HG03439 (cell line): Measurements from ENCODE around the gene PEPD.

Experiments
- ATAC-seq: cut with Tn5 transposase; IDR thresholded peaks from one replicate; pipeline ENCODE4 v1.9.1; 2021; ENCODE audit warnings: mild to moderate bottlenecking, moderate library complexity; ENCODE audit not compliant: unreplicated experiment

PEPD gene

DNA sequence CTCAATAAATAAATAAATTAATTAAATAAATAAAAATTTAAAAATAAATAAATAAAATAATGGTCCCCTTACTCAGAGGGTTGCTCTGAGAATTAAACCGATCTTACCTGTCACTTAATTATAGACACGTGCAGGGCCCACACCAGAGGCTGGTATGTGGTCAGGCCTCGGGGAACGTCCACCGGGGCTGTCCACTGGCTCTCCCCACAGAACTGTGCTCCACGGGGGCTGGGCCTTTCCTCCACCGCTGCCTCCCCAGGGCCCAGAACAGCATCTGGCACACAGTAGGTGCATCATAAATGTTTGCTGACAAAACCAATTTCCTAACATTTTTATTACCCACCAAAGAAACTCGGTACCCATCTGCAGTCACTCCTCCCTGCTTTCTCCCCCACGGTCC, 78.9 kb downstream of the PEPD start:
- ATAC-seq: no peak

DNA sequence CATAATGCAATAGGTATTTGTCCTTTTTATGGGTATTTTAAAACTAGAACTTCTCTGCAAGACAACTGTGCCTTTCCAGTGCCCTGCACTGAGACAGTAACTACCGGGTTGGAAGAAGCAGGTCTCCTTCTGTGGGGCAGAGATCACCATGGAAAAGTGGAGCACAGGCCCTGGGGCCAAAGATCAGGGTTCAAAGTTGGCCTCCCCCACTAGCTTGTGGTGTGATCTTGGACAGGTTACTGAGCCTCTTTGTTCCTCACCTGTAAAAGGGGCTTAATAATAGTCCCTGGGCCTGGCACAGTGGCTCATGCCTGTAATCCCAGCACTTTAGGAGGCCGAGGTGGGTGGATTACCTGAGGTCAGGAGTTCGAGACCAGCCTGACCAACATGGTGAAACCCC, 79.8 kb downstream of the PEPD start:
- no peak for ATAC-seq

DNA sequence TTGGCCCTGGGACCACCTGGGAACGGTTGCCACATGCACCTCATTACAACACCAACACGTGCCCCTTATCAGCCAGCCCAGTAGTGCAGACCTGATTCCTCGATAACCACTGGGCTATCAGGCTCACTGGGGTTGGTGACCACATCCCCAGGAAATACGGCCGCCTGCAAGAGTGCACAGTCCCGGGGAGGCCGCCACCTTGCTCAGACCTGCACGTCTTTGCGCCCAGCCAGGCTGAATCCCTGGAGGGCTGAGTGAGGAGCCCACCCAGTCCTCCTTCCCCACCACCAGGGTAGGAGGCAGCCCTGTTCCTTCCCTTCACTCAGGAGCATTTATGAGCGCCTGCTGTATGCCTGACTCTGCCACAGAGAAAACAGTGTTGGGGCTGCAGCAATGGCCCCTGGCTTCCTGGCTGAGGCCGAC, 80.3 kb downstream of the PEPD start:
- ATAC-seq: no peak

DNA sequence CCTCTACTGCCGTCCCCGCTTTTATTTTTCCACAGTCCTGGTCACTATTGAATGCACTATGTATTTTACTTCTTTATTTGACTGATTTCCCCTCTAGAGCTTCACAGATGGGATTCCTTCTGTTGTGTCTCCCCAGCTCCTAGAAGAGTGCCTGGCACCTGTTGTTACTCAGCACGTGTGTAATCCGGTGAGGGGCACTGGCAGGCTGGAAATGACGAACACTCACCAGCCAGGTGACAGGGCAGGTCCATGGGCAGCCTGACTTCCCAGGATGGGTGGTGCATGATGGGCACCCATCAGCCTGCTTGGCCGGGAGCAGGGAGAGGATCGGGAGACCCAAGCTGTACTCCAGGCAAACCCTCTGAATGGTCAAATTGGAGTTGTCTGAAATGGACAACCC, 80.9 kb downstream of the PEPD start:
- ATAC-seq: no peak

GRCh38 chr19:33440241-33440640, 81.3 kb downstream of the PEPD start:
- ATAC-seq: no peak

- ATAC-seq: no peak
Measured at GRCh38 chr19:33438987-33439781, 82.4 kb downstream of the PEPD start.

GRCh38 chr19:33437821-33438671, 83.5 kb downstream of the PEPD start:
- no peak for ATAC-seq

DNA sequence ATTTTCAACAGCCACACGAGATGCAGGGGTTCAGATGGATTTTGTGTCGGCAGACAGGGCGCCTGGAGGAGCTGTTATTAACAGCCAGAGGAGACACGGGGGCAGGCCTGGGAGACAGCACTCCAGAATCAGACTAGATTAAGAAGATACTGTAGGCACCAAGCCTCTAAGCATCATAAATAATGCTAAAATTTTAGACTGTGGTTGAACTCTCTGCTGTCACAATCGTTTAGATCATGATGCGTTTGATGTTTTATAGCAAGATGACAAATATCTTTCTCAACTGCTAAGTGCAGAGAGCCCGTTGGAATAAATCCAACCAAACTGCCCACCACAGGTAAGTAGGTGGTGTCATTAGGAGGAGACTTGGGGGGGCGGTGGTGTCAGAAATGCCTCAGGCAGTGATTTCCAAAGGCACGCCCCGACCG, 84.2 kb downstream of the PEPD start:
- no peak for ATAC-seq

DNA sequence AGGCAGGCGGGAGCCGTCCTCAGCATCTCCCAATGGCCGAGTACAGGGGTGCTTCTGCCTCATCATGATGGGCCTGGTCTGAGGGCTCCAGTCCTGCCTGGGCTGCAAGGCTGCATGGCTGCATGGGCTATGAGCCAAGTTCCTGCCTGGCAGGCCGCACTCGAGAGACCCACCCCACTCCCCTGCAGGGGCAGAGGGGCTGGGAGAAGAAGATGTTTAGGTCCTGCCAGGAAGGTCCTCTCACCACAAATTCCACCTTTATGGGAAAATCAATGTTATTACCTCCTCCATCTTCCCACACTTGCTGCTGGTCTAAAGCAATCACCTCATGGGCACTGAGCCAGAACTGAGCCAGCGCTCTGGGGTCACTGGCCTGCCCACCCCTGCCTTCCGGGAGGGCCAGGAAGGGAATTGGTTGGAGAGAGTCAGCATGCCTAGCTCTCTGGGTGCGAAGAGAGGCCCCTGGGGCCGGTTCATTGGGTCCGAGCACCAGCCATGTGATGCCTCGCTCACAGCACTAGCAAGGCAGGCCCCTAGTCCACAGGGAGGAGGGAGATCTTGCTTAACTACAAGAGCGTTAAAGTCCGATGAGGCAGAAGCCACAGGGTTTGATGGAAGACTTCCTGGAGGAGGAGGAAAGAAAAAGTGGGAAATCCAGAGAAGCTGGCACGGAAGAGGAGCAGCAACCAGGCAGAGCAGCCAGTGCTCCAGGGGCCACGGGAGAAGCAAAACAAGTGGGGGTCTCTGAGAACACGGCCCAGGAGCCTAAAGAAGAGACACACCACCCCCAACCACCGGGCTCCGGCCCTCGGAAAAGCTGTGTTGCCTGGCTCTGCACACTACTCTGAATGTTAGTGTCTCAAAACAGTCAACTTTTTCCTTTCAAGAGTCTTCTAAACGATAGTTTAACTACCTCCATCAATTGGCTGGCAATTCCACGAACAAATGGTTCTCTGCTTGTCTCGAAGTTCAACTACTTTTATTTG, 84.9 kb downstream of the PEPD start:
- no peak for ATAC-seq

- ATAC-seq: no peak
Measured at GRCh38 chr19:33435706-33436359, 85.8 kb downstream of the PEPD start.

DNA sequence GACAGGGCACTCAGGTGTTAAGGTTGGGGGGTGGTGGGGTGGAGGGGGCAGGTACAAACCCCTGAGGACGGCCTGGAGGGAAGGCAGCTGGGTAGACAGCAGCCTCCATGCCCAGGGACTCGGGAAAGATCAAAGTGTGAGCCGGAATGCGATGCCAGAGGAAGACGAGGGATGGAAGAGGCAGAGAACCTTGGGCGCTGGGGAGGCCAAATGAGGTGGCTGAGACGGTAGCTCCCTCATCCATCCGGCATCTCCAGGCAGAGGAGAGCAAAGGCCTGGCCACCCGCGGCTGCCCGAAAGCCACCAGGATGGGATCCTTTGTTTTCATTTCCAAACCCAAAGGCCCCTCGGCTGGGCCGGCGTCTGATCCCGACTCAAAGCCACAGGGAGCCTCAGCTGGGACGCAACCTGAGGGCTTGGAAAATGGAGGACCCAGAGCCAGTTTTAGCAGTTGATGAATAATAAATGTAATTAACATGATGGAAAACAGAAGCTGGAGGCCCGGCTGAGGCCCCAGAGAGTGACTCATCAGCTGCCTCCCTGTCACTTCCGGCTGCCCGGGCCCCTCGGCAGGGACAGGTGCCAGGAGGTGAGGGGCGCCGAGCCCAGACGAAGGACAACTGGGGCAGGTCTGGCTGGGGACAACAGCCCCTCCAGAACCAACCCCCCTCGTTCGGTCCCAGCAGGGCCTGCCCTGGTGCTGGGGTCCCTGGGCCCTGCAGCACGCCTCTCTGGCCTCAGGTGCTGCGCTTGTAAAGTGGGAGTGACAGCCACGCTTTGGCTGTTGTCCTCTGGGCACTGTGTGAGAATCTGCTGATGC, 86.5 kb downstream of the PEPD start:
- no peak for ATAC-seq

DNA sequence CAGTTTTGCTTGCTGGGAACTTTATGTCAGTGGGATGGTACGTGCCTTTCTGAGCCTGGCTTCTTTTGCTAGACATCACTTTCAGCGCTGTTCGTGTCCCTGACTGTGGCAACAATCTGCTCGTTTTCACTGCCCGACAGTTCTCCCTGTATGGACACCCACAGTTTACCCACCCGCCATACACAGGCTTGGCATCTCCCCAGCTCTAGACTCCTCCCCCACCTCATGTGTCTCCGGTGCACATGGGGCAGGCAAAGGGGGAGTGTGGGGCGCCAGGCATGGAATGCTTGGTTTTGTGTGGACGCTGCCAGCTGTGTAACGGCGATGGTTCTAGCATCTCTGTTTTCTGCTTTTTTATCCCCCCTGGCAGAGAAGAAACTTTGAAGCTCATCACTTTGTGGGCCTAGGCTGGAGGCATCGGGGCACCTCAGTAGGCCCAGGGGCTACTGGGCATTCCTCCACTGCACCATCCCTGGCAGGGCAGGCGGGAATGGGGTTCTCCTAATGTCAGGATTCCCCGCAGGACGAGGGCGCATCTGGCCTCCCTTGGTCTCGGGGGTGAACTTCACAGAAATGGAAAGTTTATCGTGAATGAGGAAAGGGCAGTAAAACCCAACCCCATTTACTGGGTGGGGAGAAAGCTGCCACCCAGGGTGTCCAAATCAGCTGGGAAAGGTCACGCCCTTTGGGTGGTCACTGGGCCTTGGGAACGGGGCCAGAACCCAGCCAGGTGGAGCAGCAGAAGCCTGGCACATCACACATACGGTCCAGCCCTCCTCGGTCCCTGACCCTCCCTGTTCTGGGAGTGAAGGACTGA, 87.3 kb downstream of the PEPD start:
- no peak for ATAC-seq

DNA sequence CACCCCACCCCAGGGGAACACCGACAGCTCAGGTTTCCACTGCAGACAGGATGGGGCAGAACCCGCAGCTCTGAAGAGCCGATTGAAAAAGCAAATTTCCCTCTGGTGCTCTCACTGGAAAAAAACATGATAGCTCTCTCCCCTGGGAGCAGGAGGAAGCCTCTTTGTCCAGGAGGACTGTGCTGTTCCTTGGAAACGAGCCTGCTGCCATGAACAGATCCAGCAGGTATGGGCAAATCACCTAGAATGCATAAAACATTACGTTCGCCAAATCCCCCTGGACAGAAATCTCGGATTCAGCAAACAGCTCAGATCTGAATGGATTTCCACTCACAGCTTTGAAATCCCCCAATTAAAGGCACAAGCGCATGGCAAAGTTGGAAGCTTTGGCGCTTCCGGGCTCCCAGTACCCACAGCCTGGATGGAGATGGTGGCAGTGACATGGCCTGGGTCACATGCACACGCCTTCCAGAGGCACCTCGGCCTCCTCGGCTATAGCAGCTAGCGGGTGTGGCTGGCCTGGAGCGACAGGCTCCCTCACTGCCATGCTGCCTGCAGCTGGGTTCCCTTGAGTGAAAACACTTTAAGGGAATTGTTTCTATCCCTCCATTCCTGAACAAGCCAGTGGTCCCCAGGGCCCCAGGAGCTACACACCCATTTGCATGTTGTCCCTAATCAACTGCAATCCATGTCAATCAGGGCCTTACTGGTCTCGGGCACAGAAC, 89.0 kb downstream of the PEPD start:
- no peak for ATAC-seq

DNA sequence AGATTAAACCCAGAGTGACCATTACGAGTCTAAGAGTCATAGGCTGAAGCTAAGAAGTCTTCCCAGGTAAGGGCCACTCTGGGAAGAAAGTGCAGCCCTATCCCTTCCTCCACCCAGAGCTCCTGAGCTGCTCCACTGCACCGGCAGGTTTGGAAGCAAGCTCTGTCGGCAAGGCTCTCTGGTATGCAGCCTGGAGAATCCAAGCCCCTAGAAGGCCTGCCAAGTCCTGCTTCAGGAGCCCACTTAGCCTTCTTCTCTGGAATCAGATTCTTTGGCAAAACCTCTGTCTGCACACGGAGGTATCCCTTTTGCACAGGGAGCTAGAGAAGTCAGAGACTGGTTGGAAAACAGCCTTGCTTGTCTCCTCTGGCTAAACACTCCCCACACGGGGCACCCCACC, 89.6 kb downstream of the PEPD start:
- ATAC-seq: no peak

GRCh38 chr19:33430674-33431277, 90.8 kb downstream of the PEPD start:
- no peak for ATAC-seq

DNA sequence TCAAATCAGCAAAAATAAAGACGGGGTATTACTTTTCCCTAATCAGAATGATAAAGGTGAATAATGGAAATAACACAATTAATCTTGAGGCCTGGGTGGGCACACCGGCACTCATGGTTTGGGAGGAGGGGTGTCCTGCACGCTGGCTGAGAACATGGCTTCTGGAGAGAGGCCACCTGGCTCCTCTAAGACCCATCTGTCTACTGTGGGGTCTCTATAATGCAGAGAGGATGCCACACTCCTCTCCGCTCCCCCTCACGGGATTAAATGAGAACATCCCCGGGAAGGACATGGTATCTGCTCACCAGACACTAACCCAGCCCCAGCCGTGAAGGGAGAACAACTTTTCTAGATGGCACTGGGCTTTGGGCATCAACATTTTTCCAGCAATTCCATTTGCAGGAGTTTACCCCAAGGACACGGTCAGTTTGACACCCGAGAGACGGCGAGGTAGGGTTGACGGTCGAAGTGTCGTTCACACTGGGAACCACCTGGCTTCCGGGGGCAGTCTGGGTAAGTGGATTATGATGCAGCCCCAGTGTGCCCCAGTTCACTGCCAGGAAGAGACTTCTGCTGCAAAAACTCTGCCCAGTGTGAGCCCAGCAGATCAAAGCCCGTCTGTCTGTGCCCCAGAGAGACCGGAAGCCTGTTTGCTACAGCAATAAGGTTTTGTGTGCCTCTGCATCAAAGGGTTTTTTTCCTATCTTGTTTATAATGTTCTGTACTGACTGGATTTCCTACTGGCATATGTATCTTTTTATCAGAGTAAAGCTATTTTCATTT, 91.5 kb downstream of the PEPD start:
- ATAC-seq: no peak

DNA sequence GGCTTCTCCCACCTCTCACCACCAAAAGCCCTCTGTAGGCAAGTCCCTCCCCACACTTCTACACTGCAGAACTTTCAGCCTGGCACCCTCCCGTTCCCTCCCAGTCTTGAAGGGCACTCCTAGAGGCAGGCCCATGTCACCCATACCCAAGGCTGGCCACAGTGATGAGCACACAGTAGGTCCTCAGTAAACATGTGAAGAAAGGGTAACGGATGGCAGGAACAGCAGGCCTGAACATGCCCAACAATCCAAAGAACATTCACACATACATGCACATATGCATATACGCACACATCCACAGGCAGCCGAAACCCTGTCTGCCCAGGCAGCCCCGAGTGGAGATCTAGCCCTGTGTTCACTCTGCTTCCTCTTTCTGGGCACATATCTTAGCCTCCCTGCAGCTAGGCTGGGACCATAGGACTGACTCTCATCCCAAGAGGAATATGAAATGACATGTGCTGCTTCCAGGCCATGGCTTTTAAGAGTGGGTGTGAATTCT, 92.9 kb downstream of the PEPD start:
- ATAC-seq: no peak
